ENCODE data around the gene LNX1.
A peak's percentile ranks its signal among the peaks of the same experiment; 100 is the strongest.

Gene LNX1

GRCh38 chr4:53629296-53629695, 38.0 kb upstream of the LNX1 start:
- DNase-seq (ENCODE audit: low read depth), result no peak
- TF ChIP-seq CTCF (conservative IDR thresholded peaks at IDR 0.05; ENCODE audit: low read depth, low read length), result no peak
- no peak overlapping the region for H3K4me3 ChIP-seq (ENCODE audit: low read length)

GRCh38 chr4:53626491-53626890, 35.2 kb upstream of the LNX1 start:
- no peak for DNase-seq (ENCODE audit: low read depth)

GRCh38 chr4:53625888-53626287, 34.6 kb upstream of the LNX1 start:
- TF ChIP-seq CTCF (conservative IDR thresholded peaks at IDR 0.05; ENCODE audit: low read depth, low read length), result no peak
- DNase-seq (ENCODE audit: low read depth), result no peak

More at GRCh38 chr4:53626491-53626890, 35.2 kb upstream of the LNX1 start:
- no peak overlapping the region for H3K4me3 ChIP-seq (ENCODE audit: low read length)
- TF ChIP-seq CTCF (conservative IDR thresholded peaks at IDR 0.05; ENCODE audit: low read depth, low read length), result no peak

GRCh38 chr4:53622739-53623151, 31.5 kb upstream of the LNX1 start:
- DNase-seq (ENCODE audit: low read depth), result no peak
- no peak overlapping the region for H3K4me3 ChIP-seq (ENCODE audit: low read length)
- TF ChIP-seq CTCF (conservative IDR thresholded peaks at IDR 0.05; ENCODE audit: low read depth, low read length), result no peak

More at GRCh38 chr4:53625888-53626287, 34.6 kb upstream of the LNX1 start:
- H3K4me3 ChIP-seq (ENCODE audit: low read length), result no peak overlapping the region

GRCh38 chr4:53620956-53621355, 29.7 kb upstream of the LNX1 start:
- TF ChIP-seq CTCF (conservative IDR thresholded peaks at IDR 0.05; ENCODE audit: low read depth, low read length), result peak; percentile 23
- no peak overlapping the region for H3K4me3 ChIP-seq (ENCODE audit: low read length)
- no peak for DNase-seq (ENCODE audit: low read depth)

- H3K4me3 ChIP-seq (ENCODE audit: low read length), result no peak overlapping the region
- no peak for DNase-seq (ENCODE audit: low read depth)
- TF ChIP-seq CTCF (conservative IDR thresholded peaks at IDR 0.05; ENCODE audit: low read depth, low read length), result no peak
Measured at GRCh38 chr4:53619431-53619830, 28.1 kb upstream of the LNX1 start.

- DNase-seq (ENCODE audit: low read depth), result no peak
- TF ChIP-seq CTCF (conservative IDR thresholded peaks at IDR 0.05; ENCODE audit: low read depth, low read length), result no peak
- no peak overlapping the region for H3K4me3 ChIP-seq (ENCODE audit: low read length)
Measured at GRCh38 chr4:53618321-53618720, 27.0 kb upstream of the LNX1 start.
